NOMO-1 treated with dmso at 0.1 percent for 144 hours (cell line): Measurements from ENCODE around the gene SGK1.
"Not testable (repeated sequence)": the region's sequence is repeated elsewhere in the genome, so short reads cannot be mapped to it uniquely, and the experiment has no call there.

Experiments used
- DNase-seq: peaks from one replicate; lab custom pipeline; 2025; ENCODE audit not compliant: unreplicated experiment; lab: John Stamatoyannopoulos, UW

SGK1 gene

DNA sequence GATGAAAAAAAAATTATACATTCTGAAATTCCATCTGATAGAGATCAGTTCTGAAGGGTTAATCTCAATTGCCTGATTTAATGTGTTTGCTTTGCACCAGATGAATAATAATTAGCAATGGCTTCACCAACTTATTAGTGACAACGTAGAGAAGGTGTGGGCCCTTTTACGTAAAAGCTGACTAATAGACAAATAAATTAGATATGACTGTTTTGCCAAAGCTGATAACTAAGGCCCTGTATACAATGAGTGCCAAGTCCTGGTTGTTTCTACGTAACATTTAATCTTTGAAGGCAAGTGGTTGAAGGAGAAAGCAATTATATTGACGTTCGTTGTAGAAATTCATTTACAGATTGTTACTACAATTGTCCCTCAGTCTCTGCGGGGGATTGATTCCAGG, 10.8 kb downstream of the SGK1 start:
- DNase-seq = no peak

DNA sequence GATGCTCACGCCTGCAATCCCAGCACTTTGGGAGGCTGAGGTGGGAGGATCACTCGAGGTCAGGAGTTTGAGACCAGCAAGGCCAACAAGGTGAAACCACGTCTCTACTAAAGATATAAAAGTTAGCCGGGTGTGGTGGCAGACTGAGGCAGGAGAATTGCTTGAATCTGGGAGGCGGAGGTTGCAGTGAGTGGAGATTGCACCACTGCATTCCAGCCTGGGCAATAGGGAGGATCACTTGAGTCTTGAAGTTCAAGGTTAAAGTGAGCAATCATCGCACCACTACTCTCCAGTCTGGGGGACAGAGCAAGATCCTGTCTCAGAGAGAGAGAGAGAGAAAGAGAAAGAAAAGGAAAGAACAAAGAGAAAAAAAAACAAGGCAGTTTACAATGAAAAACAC, 13.5 kb downstream of the SGK1 start:
- DNase-seq = not testable (repeated sequence)

DNA sequence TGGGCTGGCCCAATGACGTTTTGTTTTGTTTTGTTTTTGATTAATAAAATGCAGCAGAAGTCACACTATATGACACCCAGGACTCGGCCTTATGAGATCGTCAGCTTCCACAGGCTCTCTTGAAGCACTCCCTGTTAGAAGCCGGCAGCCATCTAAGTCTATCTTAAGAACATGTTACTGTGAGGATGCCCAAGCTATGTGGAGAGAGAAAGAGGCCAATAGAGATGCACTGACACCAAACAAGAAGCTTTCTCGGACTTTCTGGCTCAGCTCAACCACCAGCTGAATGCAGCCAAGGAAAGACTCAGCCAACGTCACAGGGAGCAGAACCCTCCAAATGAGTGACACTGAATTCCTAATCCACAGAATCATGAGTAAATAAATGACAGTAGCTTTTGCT, 14.0 kb downstream of the SGK1 start:
- DNase-seq = no peak

DNA sequence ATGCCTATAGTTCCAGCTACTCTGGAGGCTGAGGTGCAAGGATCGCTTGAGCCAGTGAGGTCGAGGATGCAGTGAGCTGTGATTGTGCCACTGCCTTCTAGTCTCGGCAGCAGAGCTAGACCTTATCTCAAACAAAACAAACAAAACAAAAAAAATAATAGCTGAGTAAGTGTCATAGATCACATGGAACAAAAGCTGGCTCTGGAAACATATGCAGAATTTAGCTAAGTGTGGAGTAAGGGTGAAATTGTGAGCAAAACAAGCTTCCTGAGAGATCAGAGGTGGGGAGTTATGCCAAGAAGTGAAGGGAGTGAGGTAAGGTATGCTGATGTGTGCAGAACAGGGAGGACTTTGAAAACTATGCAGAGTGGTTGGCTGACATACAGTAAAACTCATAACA, 18.7 kb downstream of the SGK1 start:
- no peak for DNase-seq

DNA sequence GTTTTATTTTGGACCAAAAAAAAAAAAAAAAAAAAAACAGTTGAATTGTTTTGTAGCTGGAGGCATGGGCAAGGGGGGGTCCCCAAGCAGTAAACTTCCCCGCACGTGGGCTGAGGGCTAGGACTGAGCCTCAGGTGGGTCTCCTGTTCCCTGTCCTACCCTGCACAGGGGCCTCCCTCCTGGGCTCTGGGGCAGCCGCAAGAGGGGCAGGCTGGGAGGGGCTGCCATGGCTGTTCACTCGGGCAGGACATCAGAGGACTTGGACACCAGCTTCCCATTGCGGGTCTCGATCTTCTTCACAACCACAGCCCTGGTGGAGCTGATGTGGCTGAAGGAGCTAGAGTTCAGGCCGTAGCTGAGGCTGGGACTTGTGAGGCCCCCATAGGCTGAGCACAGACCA, 21.1 kb downstream of the SGK1 start:
- no peak for DNase-seq

DNA sequence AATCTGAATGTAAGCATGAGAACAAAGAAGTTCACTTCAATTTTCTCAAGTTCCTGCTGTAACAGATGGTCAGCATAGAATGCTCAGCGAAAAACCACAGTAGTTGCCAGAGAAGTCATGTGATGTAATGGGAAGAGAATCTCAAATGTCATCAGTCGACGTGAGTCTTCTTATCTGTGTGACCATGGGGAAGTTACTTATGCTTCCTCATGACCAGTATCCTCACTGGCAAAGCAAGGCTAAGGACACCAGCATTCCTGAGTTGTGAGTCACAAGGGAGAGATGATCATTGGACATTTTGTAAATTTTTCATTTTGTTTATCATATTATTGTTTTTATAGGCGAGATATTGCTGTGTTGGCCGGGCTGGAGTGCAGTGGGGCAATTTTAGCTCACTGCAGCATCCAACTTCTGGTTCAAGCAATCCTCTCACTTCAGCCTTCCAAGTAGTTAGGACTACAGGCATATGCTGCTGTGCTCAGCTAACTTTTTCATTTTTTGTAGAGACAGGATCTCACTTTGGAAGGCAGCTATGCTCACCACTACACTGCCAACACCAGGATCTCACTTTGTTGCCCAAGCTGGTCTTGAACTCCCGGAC, 21.9 kb downstream of the SGK1 start:
- peak; percentile 72 for DNase-seq

DNA sequence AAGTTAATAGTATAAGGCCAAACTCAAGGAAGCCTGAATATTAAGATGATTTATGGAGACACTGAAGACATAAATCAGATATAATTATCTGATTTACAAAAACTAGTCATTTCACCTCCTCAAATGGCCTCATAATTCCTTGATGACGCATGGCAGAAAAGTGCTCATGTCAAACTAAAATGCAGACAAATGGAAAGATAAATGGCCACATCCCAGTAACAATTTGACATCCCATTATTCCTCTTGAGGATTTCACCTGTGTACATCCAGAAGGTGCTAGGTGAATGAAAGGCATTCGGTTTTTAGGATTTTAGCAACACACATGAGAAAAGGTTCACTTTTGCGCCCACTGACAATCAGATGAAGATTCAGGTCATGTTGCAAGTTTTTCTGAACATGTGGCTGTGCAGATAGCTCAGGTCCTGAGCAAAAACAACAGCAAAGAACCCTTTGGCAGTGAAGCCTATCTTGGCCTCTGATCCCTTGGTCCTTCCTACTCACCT, 24.2 kb downstream of the SGK1 start:
- DNase-seq = no peak

DNA sequence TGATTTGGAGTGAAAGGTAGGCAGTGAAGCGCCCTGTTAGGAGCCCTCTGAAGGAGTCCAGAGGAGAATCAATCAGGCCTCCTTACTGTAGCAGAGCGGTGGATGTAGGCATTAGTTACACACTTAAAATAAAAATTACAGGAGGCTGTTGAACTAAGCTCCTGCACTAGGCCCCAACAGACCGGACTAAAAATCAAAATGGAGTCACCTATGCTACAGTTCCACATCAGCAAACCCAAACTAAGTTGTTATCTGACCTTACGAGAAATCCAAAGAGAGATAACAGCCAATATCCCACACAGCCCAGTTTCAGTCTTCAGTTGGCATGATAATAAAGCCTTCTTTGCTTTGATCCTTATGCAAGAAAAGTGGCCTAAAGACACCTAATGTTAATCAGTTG, 26.8 kb downstream of the SGK1 start:
- DNase-seq = no peak

DNA sequence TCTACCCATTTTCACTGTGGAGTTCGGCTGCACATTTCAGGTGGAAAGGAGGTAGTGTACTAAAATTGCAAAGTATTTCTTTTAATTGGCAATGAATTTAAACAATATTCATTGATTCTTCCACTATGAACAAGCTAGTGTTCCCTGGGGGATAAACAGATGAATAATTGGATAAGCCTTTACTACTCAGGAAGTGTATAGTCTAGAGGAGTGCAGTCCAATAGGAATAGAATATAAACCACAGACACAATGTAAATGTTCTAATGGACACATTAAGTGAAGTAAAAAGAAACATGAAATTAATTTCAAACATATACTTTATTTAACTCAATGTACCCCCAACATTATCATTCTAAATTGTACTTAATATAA, 28.7 kb downstream of the SGK1 start:
- DNase-seq = no peak

DNA sequence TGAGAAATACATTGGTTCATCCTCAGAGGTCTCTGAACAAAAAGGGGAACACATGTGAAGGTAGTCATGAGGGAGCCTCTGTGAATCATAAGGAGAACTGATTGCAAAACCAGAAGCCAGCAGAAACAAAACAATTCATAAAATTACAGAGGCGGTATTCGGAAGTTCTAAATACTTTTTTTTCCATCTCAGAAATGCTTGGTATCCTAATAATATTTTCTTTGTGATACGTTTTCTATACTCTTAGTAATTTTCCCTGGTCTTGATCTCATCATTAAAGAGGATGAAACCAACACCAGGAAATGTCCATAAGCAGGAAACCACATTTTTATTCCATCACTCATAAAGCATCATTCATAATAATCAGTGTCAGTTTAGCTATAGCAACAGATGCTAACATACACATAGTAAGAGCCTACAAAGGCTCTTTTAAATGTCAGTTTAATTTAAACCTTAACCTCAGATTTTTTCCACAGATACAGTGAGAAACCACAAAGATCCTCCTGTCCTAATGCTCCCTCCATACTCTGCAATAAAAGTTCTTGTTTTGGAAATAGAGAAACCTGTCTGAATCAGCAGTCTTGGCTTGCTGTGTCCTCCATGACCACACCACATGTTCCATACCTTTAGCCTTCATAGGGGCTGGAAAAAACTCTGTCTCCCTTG, 29.2 kb downstream of the SGK1 start:
- peak; percentile 65 for DNase-seq

DNA sequence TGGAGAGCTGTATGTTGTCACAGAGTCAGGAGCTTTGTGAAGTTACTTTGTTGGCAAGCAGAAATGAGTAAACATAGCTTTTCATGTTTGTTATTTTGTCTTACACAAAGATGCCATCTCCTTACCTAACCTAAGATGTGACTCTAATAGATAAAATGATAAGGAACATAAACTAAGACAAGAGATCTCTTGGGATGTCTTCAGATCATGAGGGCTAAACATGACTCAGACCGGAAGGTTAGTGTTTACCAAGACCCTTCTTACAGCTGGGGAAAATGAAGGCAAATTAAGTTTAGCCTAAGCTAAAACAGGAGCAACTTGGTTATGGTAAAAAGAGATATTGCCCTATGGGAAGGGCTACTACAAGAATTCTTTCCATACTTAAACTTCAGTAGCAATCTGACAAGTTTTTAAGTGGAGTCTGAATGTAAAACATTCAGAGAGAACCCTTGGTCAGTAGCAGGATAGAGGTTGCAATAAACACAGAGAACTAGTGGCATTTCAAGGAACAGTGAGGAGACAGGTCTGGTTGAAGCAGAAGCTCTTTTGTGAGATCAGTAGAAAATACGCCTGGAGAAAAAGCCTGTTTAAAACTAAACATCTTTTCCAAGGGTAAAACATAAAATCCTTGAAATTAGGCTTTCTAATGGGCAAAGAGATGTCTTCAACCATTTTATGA, 29.9 kb downstream of the SGK1 start:
- DNase-seq = peak; percentile 15

DNA sequence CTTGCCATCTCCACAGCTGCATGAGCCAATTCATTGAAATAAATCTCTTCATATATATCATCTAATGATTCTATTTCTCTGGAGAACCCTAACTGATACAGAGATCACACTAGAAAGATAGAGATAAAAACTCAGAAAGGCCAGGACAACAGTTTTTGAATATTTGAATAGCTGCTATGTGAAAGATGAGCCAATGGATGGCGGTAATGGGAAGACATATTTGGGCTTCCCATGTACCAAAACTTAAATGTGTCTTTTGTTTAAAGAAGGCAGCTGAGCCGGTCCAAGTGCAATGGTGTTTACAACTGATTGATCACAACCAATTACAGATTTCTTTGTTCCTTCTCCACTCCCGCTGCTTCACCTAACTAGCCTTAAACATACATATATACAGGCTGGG, 35.1 kb downstream of the SGK1 start:
- DNase-seq = no peak

DNA sequence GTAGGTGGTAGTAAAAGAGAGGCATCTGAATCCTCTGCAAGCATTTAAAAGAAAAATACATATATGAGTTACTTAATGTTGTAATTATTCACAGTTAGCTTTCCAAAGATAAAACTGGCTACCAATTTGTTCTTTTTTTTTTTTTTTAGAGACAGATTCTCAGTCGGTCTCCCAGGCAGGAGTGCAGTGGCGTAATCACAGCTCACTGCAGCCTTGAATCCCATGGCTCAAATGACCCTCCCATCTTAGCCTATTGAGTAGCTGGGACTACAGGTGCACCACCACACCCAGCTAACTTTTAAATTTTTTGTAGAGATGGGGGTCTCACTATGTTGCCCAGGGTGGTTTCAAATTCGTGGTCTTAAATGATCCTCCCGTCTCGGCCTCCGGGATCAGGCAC, 36.5 kb downstream of the SGK1 start:
- DNase-seq = no peak

DNA sequence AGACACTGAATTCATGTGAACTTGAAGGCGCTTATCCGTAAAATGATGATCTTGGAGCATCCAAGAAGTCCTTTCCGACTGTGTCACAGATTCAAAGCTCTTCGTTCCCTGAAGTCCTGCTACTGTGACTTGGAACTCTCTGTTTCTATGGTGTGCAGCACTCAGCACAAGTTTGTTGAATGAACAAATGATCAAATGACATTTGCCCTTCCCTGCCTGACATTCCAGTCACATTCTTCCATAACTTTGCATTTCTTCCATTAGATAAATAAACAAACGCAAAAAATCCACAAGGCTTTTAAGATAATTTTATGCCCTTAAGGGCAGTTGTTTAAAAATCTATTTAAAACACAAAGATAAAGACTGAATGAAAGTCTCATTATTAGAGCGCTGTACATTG, 39.9 kb downstream of the SGK1 start:
- no peak for DNase-seq

DNA sequence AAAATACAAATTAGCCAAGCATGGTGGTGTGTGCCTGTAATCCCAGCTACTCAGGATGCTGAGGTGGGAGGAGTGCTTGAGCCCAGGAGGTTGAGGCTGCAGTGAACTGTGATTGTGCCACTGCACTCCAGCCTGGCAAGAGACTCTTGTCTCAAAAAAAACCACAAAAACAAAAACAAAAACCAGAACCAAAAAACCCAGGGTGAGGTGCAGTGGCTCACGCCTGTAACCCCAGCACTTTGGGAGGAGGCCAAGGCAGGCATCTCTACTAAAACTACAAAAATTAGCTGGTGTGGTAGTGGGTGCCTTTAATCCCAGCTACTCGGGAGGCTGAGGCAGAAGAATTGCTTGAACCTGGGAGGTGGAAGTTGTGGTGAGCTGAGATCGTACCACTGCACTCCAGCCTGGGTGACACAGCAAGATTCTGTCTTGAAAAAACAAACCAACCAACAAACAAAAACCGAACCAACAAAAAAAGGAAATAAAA, 41.0 kb downstream of the SGK1 start:
- DNase-seq = not testable (repeated sequence)

DNA sequence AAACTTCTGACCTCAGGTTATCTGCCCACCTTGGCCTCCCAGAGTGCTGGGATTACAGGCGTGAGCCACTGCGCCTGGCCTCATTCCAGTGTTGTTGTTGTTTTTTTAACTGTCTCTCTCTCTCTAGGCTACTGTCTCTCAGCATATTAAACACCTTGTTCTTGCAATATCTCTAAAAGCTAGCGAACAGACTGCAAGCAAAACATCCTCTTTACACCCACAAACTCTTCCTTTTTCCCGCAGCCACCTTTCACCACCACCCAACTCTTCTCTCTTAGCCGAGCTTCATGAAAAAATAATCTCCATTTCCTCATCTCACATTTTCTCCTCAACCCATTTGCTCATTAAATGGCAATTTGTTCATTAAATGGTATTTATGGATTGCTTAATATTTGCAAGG, 45.5 kb downstream of the SGK1 start:
- DNase-seq = no peak

DNA sequence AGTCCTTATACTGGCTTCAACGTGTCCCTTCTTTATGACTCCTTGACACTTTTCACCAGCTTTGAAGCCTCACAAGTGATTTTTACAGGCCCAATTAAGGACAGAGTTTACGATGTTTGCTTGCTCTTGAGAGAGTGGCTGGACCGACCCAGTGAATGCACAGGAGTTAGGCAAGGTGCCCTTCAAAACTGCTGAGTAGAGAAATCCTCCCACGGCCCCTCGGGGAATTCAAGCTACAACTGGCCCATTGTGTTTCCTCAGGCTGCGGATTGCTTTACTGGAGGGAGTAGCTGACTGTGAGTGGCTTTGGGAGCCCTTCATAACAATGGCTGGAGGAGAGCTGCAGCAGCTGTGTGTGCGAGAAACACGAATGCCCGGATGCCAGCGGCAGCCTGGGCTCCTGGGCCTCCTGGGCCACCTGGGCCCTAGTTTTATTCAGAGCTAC, 50.0 kb downstream of the SGK1 start:
- DNase-seq = no peak

DNA sequence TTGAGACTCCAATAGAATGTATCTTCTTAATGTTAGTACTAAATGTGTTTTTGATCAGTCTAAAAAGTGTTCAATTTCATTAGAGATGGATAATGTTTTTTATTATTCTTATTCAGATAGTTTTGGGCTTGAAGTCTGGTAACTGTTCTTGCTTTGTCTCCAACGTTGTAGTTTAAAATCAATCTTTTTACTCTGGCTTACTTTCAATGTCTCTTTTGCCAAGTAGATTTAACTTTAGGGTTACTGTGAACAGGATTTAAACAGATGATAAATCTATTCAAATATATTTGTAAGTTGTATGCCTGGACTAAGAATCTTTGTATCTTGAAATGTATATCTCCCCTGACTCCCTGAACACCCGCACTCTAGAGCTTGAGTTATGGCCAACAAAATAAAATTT, 51.1 kb downstream of the SGK1 start:
- DNase-seq = no peak

DNA sequence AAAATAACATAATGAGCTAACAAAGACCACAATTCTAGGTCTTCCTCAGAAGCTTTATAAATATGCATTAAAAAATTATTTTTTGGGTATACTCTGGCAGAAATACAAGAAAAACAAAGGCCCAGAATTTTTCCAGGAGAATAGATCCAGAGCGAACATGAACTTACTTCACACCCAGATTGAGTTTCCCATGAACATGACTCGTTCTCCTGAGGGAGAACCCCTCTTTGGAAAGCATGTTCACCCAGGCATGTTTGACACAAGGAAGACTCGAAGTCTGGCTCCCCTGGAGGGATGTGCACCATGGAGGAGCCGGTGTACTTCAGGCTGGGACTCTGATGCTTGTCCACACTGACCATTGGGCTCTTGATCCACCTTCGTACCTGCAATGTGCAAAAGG, 56.1 kb downstream of the SGK1 start:
- no peak for DNase-seq

DNA sequence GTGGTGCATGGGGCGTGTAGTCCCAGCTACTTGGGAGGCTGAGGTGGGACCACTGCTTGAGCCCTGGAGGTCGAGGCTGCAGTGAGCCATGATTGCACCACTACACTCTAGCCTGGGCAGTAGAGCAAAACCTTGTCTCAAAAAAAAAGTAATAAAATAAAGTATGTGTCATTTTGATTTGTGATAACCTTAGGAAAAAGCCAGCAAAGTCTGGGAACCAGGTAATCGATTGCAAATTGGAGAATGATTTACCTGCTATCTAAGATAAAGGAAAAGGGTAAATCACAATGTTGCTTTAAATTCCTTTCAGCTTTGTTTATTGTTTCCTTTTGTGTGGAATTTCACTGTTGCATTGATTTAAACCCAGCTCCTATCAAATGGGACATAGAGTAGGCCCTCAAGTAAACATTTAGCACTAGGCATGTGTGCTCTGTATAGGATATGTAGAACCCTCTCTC, 59.0 kb downstream of the SGK1 start:
- no peak for DNase-seq

DNA sequence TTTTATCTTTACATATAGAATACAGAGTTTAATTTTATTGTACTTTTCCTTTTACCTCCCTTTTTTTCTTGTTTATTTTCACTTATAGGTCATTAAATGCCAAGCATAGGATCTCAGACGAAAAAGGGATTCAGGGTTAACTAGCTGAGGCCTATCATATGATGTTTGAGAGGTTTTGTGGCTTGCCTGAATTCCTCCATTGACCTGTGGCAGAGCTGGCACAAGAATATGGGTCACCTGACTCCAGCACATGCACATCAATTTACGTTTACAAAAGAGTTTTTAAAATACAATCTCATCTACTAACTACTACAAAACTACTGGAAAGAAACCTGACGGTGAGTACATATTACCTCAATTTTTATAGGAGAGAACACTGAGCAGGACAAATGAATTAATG, 60.4 kb downstream of the SGK1 start:
- no peak for DNase-seq

DNA sequence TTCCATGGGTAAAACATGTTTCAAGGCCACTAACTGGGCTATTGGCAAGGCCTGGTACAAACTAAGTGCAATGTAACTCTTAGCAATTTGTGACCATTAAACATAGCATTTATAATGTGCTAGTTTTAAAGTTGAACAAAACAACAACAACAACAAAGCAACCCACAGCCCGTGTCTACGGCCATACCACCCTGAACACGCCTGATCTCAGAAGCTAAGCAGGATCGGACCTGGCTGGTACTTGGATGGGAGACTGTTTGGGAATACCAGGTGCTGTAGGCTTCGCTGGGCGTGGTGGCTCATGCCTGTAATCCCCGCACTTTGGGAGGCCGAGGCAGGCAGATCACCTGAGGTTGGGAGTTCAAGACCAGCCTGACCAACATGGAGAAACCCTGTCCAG, 61.0 kb downstream of the SGK1 start:
- DNase-seq = no peak
